GM12878 (cell line): ENCODE data around the gene VEGFB.

Source experiments
- CEBPB ChIP-seq, 2 experiments: fragments of 150-350 bp in 1 of 2; IDR thresholded peaks; 2 replicates each; pipeline ENCODE4 v1.6.1; 2012 to 2014; ENCODE audit warnings: low read depth in 2 of 2, low read length in 2 of 2, borderline replicate concordance in 1 of 2, inconsistent platforms in 1 of 2
- DPF2 ChIP-seq: fragments of 450-650 bp; IDR thresholded peaks from 2 replicates; pipeline ENCODE4 v1.6.1; 2017; ENCODE audit warnings: mild to moderate bottlenecking
- EGR1 ChIP-seq, 2 experiments: IDR thresholded peaks; 1 replicate in 1 of 2; 2 replicates in 1 of 2; pipeline ENCODE4 v1.6.1; 2011 to 2012; ENCODE audit warnings: low read depth in 2 of 2, low read length in 2 of 2, borderline replicate concordance in 1 of 2, mild to moderate bottlenecking in 1 of 2, moderate library complexity in 1 of 2
- ETV6 ChIP-seq, 2 experiments: fragments of 450-650 bp in 1 of 2; IDR thresholded peaks in 1 of 2; conservative IDR thresholded peaks in 1 of 2; 2 replicates each; pipeline ENCODE4 v1.6.1; 2014; ENCODE audit warnings: antibody characterized with exemption in 1 of 2, borderline replicate concordance in 1 of 2, low read depth in 1 of 2, mild to moderate bottlenecking in 1 of 2, moderate library complexity in 1 of 2
- EZH2 ChIP-seq: IDR thresholded peaks from 2 replicates; pipeline ENCODE4 v1.6.1; 2012; ENCODE audit warnings: low read depth, mild to moderate bottlenecking, control low read depth, inconsistent platforms, low read length, borderline replicate concordance; ENCODE audit not compliant: control insufficient read depth
- MYC ChIP-seq: IDR thresholded peaks from 2 replicates; pipeline ENCODE4 v1.6.1; 2011; ENCODE audit warnings: mild to moderate bottlenecking, low read length, moderate library complexity, inconsistent platforms; ENCODE audit not compliant: insufficient read depth, insufficient replicate concordance, insufficient read length, severe bottlenecking
- SUZ12 ChIP-seq: fragments of 200-600 bp; sonication (generic); IDR thresholded peaks from one replicate; pipeline ENCODE4 v1.6.1; 2018; ENCODE audit warnings: antibody characterized with exemption, mild to moderate bottlenecking; ENCODE audit not compliant: unreplicated experiment
- USF2 ChIP-seq: IDR thresholded peaks from 2 replicates; pipeline ENCODE4 v1.6.1; 2011; ENCODE audit warnings: low read depth, low read length, improper control_type of control experiment, borderline replicate concordance
- YY1 ChIP-seq: IDR thresholded peaks from 2 replicates; pipeline ENCODE4 v1.6.1; 2011; ENCODE audit warnings: low read depth, mild to moderate bottlenecking, low read length

GRCh38 chr11:64229090-64229743, 5.2 kb upstream of the VEGFB start:
- TF ChIP-seq CEBPB (IDR thresholded peaks at IDR 0.05; ENCODE audit: borderline replicate concordance in 1 of 2, low read depth in 2 of 2, low read length in 2 of 2) (no peak), USF2 (no peak), ETV6 (conservative IDR thresholded peaks at IDR 0.05 in 1 of 2, IDR thresholded peaks at IDR 0.05 in 1 of 2; ENCODE audit: borderline replicate concordance in 1 of 2, low read depth in 1 of 2) (no peak; a peak in 1 of 4 replicates), SUZ12 (no peak), DPF2 (no peak), EGR1 (IDR thresholded peaks at IDR 0.05; ENCODE audit: borderline replicate concordance in 1 of 2, low read depth in 2 of 2, low read length in 2 of 2) (no peak), MYC (no peak), YY1 (no peak), EZH2 (no peak)
